ENCODE measurements around the gene TMEM184A.

The TMEM184A gene

DNA sequence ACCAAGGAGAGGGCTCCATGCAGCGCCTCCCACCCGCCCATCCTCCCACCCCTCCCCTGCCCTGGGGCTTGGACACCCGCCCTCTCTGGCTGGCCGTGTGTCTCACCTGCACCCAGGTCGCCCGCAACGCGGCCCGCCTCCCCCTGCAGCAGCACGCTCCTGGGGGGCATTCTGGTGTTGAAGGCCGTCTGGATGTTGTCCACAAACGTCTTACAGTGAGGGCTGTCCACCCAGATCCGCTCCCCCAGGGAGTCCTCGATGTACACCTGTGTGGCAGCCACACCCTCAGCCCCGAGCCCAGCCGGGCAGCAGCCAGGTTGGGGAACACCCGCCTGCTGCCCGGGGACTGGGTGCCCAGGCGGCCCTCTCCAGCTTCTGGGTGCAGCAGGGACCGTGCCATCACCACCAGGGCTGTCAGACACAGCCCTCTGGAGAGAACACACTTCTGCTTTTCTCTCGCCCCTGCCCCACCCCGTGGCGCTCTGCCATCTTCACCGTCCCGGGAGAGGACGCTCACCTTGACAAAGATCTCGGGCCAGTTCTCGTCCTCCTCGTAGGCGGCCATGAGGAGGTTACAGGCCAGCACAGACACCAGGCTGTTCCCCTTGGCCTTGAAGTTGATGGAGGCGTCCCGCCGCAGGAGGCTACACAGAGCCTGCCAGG is 56.5 kb downstream of the TMEM184A start:
- DNase-seq, result no peak

DNA sequence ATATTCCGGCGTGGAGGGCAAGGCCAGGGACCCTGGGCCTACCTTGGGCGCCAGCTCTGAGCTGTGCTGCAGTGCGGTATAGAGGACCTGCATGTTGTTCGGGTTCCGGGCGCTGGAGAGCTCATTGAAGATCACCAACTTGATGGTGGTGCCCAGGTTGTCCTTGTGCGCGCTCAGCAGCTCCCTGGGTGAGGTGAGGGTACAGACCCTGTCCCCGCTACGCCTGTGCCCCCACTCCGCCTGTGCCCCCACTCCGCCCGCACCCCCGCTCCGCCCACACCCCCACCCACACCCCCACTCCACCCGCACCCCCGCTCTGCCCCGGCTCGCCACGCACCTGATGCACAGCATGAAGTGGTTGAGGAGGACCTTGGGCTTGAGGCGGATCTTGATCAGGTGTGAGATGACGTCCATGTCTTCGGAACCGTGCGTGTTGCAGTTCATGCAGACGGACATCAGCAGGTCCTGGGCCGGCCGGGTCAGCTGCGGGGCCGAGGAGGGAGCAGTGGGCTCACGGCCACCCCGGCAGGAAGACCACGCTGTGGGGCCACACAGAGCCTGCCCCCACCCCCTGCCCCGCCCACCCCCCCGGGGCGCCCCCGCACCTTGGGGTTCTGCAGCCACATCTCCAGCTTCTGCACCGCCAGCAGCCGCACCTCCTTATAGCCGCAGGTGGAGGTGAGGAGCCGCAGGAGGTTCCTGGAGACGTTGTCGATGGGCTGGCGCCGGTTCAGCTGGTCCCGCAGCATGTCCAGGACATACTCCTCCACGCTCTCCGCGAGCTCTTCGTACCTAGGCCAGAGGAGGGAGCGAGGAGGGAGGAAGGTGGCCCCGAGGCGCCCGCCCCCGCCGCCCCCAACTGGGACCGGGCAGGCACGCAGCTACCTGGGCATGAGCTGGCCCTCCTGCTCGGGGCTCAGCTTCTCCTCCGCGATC is 57.4 kb downstream of the TMEM184A start:
- no peak for DNase-seq

DNA sequence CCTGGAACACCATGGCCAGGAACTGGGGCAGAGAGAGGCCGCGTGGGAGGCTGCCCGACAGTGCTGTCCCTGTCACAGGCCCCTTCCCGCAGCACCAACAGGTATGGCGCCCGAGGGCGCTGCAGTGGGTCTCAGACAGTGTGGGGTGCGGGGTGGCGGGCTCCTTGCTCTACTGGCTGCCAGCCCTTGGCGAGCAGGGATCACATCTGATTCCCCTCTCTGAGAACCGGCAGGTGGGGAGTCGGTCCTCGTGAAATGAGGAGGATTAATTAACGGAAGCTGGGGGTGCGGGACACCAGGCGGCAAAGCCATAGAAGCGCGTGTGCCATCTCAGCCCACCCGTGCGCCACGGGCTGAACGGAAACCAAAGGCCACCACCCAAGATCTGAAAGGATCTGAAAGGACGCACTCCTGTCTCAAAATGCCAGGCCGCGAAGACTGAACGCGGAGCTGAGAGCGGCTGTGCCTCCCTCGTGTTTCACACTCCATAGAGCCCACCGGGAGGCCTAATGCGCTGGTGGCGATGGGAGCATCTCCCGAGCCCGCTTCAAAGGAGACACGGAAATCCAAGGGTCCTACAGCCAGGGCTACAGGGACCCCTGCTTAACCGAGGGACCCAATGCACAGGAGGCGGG is 58.6 kb downstream of the TMEM184A start:
- no peak for DNase-seq

DNA sequence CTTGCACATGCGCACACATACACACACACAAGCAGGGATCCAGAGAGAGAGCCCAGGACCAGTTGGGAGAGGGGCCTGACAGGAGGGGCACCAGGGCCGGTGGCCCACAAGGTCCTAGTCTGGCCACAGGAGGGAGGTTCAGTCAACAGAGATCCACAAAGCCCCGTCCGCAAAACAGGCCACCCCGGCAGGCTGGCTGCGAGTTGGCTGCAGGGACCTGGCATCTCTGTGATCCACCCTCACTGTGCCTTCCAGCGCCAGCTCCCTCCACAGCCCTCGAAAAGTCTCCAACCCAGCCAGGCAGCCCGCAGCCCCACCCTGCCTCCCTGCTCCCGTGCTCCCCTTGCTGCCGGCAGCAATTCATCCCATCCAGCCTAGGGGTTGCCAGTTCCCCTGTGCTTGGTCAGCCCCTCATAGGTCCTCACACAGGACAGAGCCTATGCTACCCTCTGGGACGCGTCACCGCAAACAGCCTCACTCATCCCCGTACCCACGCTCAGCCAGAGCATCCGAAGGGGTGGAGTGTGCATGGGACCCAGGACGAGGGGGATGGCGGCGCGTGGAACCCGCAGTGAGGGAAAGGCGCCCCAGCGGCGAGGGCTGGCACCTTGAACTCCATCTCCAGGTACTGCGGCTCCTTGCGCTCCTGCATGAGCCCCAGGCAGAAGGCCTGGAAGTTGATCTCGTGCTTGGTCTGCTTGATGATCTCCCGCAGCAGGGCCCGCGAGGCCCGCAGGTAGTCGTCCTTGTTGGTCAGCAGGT is 59.3 kb downstream of the TMEM184A start:
- DNase-seq, result no peak

DNA sequence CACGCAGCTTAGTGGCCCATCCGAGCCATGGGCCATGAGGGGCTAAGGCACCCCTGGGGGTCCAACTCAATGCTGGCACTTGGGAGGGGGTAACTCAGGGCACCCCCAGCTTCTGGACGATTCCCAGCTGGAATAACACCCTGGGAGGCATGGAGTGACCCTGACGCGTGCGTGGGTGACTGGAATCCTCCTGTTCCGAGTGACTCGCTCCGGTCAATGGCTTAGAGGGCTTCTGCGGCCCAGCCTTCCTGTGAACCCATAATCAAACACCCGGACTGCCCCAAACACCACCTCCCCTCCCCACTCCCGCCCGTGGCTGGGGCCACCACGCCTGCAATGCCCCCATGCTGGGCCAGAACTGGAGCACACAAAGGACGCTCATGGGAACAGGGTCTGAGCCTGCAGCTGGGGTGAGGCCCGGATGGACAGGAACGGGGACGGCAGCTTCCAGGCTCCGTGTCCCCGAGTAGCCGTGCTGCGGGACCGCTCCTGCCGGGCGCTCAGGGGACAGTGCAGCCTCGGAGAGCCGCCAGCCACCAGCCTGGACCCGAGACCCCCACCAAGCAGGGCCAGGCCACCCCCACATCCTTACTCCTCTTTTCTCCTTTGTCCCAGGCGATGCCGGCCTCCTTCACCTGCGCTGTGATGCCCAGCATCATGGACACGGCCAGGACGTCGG is 60.3 kb downstream of the TMEM184A start:
- DNase-seq, result no peak

DNA sequence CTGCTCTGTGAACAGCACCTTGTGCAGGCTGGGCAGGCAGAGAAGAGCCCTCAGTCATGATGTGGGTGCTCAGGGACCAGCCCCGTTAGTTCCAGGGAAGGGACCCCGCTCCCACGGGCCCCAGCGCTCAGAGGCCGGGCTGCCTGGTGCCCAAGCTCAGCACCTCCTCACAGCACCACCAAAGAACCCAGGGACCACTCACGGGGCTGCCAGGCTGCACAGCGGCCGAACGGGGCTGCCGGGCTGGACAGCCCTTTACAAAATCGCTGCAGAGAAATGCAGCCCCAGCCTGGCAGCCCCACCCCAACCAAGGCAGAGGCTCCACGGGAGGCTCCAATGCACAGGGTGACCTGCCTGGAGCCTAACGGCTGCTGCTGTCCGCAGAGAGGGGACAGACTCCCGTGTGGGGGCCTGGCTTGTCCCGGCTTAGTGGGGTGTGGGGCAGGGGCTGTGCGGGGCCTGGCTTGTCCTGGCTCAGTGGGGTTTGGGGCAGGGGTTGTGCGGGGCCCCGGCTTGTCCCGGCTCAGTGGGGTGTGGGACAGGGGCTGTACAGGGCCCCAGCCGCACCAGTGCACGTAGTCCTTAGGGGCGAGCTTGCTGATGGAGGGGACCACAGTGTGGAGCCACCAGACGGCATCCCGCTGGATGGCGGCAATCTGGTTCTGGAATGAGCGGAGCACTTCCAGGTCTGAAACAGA is 61.0 kb downstream of the TMEM184A start:
- DNase-seq, result no peak

GRCh38 chr7:1494447-1494846 is 61.6 kb downstream of the TMEM184A start:
- DNase-seq, result no peak

GRCh38 chr7:1493571-1493970 is 62.4 kb downstream of the TMEM184A start:
- DNase-seq, result no peak

DNA sequence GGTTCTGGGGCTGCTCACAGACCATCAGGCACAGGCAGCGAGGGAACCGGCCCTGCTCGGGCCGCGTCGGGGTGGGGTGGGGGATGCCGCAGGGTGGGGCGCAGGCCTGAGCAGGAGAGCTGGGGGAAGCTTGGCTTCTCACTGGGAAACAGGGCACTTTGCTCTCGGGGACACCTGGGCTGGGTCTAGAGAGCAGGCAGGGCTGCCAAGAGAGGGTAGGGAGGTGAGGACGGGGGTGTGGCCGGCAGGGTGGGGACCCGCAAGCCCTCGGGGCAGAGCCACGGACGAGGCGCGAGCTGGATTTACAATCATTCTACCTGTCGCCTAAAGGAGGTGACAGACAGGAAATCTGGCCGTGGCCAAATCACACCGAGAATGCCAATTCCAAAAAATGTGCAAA is 62.9 kb downstream of the TMEM184A start:
- DNase-seq, result no peak

GRCh38 chr7:1492640-1493039 is 63.4 kb downstream of the TMEM184A start:
- no peak for DNase-seq

Data from activated CD8-positive, alpha-beta memory T cell treated with anti-CD3 and anti-CD28 coated beads for 24 hours (primary cell).